GM21390 (cell line): Measurements from ENCODE around the gene PCDHGA5.
"Not testable (repeated sequence)": the region's sequence is repeated elsewhere in the genome, so short reads cannot be mapped to it uniquely, and the experiment has no call there.

Experiments used
- ATAC-seq: cut with Tn5 transposase; IDR thresholded peaks from one replicate; pipeline ENCODE4 v1.9.1; 2021; ENCODE audit not compliant: unreplicated experiment

The PCDHGA5 gene

GRCh38 chr5:141384471-141385267, 20.7 kb downstream of the PCDHGA5 start:
- ATAC-seq: no peak

GRCh38 chr5:141387557-141388311, 23.8 kb downstream of the PCDHGA5 start, which contains the start of gene PCDHGB4:
PCDHGB4 (plus strand) TSS chr5:141387698; CDS start chr5:141387885, 187 bp downstream.
- not testable (repeated sequence) for ATAC-seq

GRCh38 chr5:141388661-141389060, 24.7 kb downstream of the PCDHGA5 start:
- ATAC-seq: no peak

- ATAC-seq: no peak
Measured at GRCh38 chr5:141389153-141390042, 25.4 kb downstream of the PCDHGA5 start.

GRCh38 chr5:141392429-141393198, 28.7 kb downstream of the PCDHGA5 start, which contains the start of gene PCDHGA8:
PCDHGA8 (plus strand) TSS chr5:141392633; CDS start chr5:141392814, 181 bp downstream.
- ATAC-seq: no peak

GRCh38 chr5:141393267-141393666, 29.3 kb downstream of the PCDHGA5 start:
- ATAC-seq: no peak

GRCh38 chr5:141394401-141395187, 30.6 kb downstream of the PCDHGA5 start:
- ATAC-seq: not testable (repeated sequence)

- not testable (repeated sequence) for ATAC-seq
Measured at GRCh38 chr5:141397756-141398551, 34.0 kb downstream of the PCDHGA5 start, which contains the start of gene PCDHGB5. PCDHGB5 (plus strand) TSS chr5:141397947; CDS start chr5:141398128, 181 bp downstream.

- no peak for ATAC-seq
Measured at GRCh38 chr5:141398608-141399007, 34.6 kb downstream of the PCDHGA5 start.

- no peak for ATAC-seq
Measured at GRCh38 chr5:141399555-141400258, 35.7 kb downstream of the PCDHGA5 start.

GRCh38 chr5:141402553-141403243, 38.7 kb downstream of the PCDHGA5 start, which contains the start of gene PCDHGA9:
PCDHGA9 (plus strand) TSS chr5:141402778; CDS start chr5:141402953, 175 bp downstream.
- peak; percentile 55 for ATAC-seq

GRCh38 chr5:141403387-141403786, 39.4 kb downstream of the PCDHGA5 start:
- no peak for ATAC-seq

GRCh38 chr5:141407790-141408505, 44.0 kb downstream of the PCDHGA5 start, which contains the start of gene PCDHGB6:
PCDHGB6 (plus strand) TSS chr5:141408021; CDS start chr5:141408203, 182 bp downstream.
- peak; percentile 64 for ATAC-seq

GRCh38 chr5:141409598-141410306, 45.8 kb downstream of the PCDHGA5 start:
- no peak for ATAC-seq

- ATAC-seq: no peak
Measured at GRCh38 chr5:141411575-141411974, 47.6 kb downstream of the PCDHGA5 start.
